Stimulated activated CD4-positive, alpha-beta T cell treated with anti-CD3 and anti-CD28 coated beads, Interleukin-1b, Interleukin-23, amount 100 ng/mL, for 48 hours (primary cell): ENCODE results near the gene ALKBH6.
"Not testable (repeated sequence)": the region's sequence is repeated elsewhere in the genome, so short reads cannot be mapped to it uniquely, and the experiment has no call there.

Source experiments
- DNase-seq: peaks from one replicate; pipeline ENCODE4 v3.0.0-alpha.2; 2020

Gene ALKBH6

DNA sequence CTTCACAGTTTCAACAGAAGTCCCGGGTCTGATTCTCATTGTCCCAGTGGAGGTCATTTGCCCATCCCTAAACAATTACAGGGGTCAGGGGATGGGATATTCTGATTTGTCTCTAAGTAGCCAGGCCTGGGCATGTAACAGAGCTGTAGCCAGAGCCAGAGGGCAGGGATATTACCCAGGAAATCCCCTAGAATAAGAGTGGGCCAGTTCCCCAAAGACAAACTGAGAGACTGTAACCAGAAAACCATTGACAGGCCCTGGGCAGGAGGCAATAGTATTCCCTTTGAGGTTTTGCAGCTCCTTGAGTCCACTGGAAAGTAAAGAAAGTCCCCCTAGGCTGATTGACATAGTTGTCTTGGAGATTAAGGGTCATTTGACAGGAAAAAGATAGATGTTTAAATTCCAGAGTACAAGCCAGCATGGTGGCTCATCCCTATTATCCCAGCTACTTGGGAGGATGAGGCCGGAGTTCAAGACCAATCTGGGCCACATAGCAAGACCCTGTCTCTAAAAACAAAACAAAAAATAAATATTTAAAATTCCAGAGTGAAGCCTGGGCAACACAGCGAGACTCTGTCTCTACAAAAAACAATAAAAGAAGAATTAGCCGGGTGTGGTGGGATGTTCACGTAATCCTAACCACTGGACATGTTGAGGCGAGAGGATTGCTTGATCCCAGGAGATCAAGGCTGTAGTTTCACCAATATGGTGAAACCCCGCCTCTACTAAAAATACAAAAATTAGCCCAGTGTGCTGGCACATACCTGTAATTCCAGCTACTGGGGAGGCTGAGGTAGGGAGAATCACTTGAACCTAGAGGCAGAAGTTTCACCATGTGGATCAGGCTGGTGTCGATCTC is 20.9 kb downstream of the ALKBH6 start:
- DNase-seq = no peak

DNA sequence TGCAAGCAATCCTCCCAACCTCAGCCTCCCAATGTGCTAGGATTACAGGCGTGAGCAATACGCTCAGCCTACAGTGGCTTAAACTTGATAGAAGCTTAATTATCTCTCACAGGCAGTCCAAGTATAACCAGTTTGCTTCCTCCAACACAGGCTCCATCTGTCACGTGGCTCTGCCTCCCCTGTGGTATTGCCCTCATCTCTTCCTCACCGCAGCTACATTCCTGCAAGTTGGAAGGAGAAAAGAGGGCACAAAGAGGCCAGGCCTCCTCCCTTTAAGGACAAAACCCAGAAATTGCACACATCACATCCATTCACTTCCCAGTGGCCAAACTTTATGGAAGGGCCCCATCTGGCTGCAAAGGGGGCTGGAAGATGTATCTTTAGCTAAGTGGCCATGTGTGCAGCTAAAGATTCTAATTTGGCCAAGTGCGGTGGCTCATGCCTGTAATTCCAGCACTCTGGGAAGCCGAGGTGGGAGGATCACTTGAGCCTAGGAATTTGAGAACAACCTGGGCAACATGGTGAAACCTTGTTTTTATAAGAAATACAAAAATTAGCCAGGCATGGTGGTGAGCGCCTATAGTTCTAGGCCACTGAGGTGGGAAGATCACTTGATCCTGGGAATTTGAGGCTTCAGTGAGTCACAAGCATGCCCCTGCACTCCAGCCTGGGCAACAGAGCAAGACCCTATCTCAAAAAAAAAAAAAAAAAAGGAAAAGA is 22.1 kb downstream of the ALKBH6 start:
- DNase-seq = no peak

DNA sequence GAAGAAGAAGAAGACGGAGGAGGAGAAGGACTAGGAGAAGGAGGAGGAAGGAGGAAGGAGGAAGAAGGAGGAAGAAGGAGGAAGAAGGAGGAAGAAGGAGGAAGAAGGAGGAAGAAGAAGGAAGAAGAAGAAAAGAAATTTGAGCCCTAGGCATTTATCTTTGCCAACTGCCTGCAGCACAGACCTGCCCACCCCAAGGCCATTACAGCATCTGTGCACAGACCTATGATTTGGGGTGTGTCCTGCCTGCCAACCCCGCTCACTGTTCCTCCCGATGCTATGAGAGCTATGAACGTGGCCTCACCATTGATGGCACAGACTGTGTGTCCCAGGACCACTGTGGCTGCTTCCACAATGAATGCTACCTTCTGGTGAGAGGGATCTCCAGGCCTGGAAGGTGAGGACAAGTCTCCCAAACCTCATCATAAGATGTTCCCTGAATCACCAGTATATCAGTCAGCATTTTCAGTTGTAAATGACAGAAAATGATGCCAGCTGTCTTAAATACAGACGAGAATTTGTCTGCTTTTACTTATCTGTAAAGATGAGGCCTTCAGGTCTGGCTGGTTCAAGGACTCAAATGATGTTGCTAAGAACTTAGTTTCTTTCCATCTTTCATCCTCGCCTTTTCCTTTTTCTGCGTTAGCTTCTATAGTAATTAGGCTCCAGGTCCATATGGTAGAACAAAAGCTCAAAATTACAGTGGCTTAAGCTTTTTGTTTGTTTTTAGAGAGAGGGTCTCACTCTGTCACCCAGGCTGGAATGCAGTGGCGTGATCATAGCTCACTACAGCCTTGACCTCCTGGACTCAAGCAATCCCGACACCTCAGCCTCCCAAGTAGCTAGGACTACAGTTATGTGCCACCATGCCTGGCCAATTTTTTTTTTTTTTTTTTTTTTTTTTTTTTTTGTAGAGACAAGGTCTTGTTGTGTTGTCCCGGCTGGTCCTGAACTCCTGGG is 23.0 kb downstream of the ALKBH6 start:
- DNase-seq = no peak

DNA sequence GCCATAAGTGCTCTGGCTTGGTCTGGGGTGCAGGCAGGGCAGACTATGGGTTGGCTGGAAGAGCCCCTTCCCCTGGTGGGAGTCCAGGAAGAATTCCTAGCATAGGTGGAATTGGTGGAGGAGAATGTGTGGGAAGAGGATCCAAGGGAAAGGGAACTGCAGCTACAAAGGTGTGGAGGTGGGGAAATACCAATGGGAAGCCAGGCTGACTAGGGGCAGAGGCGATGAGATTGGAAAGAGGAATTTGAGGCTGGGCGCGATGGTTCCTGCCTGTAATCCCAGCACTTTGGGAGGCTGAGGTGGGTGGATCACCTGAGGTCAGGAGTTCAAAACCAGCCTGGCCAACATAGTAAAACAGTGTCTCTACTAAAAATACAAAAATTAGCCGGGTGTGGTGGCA is 23.9 kb downstream of the ALKBH6 start:
- no peak for DNase-seq

DNA sequence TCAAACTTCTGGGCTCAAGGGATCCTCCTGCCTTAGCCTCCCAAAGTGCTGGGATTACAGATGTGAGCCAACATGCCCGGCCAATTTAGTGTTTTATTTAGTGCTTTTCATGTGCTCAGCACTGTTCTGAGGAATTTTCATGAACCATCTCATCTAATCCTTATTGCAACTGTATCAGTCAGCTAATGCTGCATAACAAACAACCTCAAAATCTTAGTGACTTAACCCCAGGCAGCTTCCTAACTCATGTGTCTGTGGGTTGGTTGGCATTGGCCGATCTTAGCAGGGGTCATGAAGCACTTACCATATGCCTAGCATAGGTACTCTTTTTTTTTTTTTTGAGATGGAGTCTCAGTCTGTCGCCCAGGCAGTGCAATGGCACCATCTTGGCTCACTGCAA is 25.2 kb downstream of the ALKBH6 start:
- no peak for DNase-seq

DNA sequence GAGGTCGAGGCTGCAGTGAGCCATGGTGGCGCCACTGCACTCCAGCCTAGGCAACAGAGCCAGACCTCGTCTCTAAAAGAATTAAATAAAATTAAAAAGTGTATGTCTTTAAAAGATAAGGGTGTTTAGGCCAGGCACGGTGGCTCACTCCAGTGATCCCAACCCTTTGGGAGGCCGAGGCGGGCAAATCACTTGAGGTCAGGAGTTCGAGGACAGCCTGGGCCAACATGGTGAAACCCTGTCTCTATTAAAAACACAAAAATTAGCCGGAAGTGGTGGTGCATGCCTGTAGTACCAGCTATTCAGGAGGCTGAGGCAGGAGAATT is 26.5 kb downstream of the ALKBH6 start:
- no peak for DNase-seq

DNA sequence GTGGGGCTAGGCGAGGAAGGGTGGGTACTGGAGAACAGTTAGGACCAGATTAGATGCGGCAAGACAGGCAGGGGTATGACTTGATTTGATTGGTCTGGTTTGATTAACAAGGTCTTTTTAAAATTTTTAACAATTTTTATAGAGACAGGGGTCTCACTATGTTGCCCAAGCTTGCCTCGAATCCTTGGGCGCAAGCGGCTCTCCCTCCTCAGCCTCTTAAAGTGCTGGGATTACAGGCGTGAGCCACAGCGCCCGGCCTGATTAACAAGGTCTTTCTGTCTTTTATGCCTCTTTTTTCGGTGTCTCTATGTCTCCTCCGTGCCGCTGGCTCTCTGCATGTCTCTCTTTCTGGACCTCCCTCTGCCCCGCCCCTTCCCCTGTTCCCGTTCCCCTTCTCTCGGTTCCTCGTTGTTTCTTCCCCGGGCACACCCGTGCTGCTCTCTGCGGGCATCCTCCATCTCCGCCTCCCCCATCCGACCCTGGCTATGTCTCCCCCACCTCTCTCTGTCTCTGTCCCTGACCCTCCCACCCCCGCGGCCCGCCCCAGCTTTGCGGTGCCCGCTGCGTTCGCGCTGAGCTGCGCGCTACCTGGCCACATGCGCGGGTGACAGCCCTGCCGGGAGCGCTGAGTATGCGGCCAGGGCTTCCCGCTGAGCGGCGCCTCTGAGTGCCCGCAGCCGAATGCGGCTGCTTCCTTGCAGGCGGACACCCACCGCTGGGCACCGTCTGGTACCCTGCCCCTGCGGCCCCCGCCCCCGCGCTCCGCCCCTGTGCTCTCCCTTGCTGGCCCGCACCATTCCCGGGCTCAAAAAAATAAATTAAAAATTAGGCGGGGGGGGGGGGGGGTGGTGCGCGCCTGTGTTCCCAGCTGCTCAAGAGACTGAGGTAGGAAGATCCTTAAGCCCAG is 27.1 kb downstream of the ALKBH6 start:
- no peak for DNase-seq

DNA sequence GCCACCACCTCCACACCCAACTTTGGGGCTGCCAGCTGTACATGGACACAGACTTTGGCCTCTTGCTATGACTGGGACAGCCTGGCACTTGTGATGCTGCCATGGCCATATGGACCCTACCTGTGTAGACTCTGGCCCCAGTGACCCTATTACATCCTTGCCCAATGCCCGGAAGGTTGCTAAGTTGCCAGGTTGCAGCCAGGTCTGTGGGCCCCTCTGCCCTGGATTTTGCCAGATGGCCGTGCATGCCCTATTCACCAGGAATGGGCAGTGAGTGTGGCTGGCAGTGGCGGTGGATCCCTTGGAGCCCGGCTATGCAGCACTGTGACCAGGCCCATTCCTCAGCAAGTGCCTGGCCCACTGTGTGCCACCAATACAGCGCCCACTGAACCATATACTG is 27.9 kb downstream of the ALKBH6 start:
- no peak for DNase-seq

DNA sequence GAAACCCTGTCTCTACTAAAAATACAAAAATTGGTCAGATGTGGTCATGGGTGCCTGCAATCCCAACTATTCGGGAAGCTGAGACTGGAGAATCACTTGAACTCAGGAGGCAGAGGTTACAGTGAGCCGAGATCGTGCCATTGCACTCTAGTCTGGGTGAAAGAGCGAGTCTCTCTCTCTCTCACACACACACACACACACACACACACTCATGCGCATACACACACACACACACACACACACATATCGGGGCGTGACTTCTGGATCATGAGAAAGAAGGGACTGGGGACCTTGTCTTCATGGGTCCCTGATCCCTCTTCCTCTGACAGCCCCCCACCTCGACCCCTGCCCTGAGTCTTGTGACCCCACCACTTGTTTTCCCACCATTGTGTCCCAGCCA is 30.8 kb downstream of the ALKBH6 start:
- no peak for DNase-seq

DNA sequence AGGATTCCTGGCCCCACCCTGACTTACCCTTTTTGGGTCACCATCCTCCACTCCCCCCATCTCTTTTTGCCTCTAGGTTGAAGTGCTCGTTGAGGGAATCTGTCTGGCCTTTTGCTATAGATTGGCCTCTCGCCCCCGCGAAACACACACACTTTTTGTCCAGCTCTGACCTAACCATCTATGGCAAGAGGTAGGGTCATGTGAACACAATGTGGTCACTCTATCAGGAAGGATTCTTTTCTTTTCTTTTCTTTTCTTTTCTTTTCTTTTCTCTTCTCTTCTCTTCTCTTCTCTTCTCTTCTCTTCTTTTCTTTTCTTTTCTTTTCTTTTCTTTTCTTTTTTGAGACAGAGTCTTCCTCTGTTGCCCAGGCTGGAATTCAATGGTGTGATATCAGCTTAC is 33.0 kb downstream of the ALKBH6 start:
- not testable (repeated sequence) for DNase-seq

DNA sequence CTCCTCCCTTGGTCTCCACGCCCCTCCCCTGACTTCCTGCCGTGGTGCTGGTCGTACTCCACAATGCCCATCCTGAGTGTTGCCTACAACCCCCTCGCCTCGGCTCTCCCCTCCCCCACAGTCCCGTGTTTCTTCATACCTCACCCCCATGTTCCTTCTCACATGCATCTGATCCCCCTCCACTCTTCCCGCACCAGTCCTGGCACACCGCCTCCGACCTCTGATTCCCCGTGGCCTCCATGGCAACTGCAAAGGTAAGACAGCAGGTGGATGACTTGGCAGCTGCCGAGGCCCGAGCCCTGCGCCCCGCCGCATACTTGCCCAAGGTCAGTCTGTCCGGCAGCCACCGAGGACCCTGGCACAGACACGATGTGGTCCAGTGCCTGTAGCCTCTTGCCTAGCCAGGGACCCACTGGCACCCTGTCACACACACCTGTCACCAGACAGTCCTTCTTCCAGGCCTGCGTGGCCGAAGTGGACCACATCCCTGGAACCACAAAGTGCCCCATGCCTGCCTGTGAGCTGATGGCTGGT is 35.1 kb downstream of the ALKBH6 start:
- DNase-seq = no peak

DNA sequence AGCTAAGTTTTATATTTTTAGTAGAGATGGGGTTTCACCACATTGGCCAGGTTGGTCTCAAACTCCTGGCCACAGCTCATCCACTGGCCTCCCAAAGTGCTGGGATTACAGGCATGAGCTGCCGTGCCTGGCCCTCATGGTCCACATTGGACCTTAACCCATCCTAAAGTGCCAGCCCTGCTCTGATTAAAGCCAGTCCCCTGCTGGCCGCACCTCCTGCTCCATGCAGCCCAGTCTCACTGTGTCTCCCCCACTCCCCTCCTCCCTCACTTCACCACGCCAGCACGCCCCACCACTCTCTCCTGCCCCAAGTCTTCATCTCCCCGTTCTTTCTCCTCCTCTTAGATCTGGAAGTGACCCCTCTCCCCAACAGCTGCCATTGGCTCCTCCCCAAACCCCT is 35.7 kb downstream of the ALKBH6 start:
- no peak for DNase-seq

DNA sequence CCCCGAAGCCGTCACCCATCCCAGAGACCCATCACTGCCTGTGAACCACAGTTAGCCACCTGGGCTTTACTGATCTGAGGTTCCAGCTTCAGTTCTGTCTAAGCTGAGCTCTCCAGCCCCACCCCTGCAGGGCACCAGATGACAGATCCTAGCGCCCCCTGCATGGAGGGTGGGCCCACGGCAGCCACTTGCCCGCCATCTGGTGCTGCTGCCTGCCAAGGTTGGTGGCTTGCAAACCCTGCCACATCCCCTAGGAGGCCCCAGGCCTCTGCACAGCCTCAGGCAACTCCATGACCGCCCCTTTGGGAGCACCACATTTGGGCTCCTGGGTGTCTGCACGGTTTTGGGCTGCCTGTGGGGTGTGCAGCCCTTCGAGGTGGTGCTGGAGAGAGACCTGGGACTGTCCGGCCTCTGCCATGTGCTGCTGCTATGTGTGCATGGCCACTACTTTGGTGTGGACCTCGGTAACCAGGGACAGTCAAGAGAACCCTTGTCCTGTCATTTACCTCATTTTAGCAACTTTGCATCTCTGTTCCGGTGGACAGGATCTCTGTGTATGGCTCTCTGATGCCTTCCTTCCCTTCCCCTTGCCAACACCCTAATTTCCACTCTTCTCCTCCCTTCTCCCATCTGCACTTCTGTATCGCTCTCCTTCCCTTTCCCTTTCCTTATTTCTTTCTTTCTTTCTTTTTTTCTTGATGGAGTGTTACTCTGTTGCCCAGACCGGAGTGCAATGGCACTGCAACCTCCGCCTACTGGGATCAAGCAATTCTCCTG is 36.4 kb downstream of the ALKBH6 start:
- DNase-seq = peak; percentile 45

DNA sequence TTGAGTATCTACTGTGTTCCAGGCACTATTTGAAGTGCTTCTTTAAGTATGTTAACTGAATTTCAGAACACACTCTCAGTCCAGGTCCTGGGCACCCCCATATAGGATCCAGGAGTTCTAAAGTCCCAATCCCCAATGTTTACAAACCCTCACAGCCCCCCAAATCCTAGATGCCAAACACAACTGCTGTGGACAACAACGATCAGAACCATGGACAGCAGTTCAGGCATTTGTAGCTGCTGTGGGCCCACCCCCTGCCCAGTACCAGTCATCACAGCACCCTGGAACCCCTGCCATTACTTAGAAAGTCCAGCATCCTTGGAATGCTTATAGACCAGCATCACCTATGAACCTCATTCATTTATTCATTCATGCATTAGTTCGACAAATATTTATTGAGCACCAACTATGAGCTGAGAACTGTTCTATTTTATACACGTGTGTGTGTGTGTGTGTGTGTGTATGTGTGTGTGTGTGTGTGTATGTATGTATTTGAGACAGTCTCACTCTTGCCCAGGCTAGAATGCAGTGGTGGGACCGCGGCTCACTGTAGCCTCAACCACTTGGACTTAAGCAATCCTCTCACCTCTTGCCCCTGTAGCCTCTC is 38.3 kb downstream of the ALKBH6 start:
- no peak for DNase-seq

DNA sequence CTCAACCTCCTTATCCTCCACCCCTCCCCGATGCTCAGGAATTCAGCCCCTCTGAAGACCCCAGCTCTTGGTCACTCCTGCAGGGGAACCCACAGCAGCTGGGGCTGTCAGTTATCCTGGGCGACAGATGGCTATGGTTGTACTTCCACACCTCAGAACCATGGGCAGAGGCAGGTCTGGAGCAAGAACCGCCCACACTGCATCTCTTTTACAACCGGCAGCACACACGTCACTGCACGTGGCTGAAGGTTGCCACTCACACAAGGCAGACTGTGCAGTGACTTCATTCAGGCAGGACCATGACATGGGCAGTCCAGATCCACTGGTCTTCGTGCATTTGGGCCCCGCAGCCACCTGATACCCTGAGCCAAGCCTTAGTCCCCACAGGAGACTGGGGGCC is 40.5 kb downstream of the ALKBH6 start:
- DNase-seq = no peak

DNA sequence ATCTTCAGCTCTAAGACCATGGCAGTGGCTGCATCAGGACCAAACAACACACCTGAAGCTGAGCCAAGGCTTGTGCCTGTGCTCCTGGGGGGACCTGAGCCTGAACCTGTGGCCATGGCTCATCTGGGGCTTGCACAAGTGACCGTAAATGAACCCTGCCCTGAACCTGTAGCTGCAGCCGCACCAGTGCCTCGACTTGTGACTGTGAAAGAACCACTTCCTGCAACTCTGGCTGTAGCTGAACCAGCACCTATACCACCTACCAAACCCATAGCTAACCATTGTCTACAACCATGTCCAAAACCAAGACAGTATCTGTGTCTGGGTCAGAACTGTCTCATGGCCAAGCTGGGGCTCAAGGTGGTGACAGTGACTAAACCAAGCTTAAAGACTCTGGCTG is 47.2 kb downstream of the ALKBH6 start:
- DNase-seq = no peak

DNA sequence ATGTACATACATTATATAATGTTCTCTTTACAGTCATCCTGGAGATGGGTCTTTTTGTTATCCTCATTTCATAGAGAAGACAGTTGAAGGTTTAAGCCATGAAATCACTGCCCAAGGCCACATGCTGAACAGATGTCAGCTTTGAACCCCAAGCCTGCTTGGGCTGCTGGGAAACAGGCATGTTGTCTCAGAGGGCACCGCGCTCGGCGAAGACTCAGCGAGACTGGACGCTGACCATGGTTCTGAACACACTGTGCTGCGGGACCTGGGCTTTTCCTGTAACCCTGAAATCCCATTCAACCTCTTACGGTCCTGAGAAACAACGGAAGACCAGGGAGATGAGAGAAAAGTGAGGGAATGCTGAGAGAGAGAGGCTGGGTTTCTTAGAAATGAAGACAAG is 50.5 kb downstream of the ALKBH6 start:
- DNase-seq = peak; percentile 30

DNA sequence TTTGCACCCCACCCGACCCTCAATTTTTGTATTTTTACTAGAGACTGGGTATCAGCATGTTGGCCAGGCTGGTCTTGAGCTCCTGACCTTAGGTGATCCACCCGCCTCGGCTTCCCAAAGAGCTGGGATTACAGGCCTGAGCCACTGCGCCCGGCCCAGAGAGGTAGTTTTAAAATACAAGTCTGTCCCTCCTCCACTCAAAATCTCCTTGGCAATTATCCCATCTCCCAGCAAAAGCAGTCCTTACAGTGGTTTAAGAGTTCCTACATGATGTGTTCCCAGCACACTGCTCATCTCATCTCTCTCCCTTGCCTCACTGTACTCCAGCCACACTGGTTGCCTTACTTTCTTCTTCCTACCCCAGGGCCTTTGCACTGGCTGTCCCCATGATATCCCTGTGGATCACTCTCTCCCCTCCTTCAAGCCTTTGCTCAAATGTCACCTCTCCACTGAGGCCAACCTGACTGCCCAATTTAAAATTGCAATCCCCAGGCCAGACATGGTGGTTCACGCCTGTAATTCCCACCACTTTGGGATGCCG is 53.5 kb downstream of the ALKBH6 start:
- no peak for DNase-seq

DNA sequence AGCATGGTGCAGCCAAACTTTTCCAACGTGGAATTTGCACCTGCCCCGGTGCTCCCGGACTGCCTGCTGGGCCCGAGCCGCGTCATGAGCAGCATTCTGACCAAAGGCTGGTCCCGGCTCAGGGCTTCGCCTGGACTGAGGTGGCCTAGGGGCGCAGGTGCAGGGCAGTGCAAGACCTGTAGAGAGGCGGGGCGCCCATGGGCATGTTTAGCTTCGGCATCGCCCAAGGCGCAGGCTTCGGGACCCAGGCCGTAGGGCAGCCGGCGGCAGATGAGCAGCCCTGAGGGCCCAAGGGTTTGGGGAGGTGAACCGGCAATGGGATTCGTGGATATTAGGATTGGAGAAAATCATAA is 54.1 kb downstream of the ALKBH6 start:
- no peak for DNase-seq
